ENCODE results near the gene HIF3A. TPM values are rescaled to one million over a fixed set of nuclear protein-coding genes. Genes with fewer than 3 reads are reported as not detected.

Gene HIF3A
- total RNA-seq, 2 donors from 2014 or later, result not detected

- Mint-ChIP-seq H3K36me3 (ENCODE audit: low read depth) (no peaks in the 10 kb centered on the region), H3K4me3 (no peak overlapping the region), H3K27ac (no peak overlapping the region), H3K9me3 (no peaks in the 10 kb centered on the region), H3K4me1 (no peaks in the 10 kb centered on the region), H3K27me3 (peaks cover 6% of the 10 kb centered on the region)
- no peak for ATAC-seq (replicated peaks)
Measured at GRCh38 chr19:46283771-46284170, 13.1 kb upstream of the HIF3A start.

DNA sequence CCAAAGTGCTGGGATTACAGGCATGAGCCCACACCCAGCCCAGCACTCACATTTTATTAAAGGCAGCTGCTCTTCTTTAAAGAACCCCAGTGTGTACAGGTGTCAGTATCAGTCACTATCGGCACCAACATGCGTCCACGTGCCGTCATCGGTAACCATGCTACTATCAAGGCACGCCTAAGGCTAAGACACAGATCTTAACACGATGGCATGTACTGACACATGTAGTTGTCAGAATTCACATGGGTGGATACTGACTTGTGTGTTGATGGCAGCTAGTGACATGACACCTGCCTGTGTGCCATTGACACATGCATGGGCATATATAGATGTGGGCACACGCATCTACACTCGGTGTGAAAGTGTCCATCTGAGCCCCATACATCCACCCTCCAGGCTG lies 12.2 kb upstream of the HIF3A start:
- H3K4me3 Mint-ChIP-seq, result no peak overlapping the region
- H3K27me3 Mint-ChIP-seq, result no peaks in the 10 kb centered on the region
- H3K27ac Mint-ChIP-seq, result no peak overlapping the region
- peaks cover 1% of the 10 kb centered on the region for H3K9me3 Mint-ChIP-seq
- no peak for ATAC-seq (replicated peaks)
- H3K36me3 Mint-ChIP-seq (ENCODE audit: low read depth), result no peaks in the 10 kb centered on the region
- H3K4me1 Mint-ChIP-seq, result no peaks in the 10 kb centered on the region

- Mint-ChIP-seq H3K36me3 (ENCODE audit: low read depth) (no peaks in the 10 kb centered on the region), H3K27me3 (no peaks in the 10 kb centered on the region), H3K4me1 (no peaks in the 10 kb centered on the region), H3K9me3 (peaks cover 4% of the 10 kb centered on the region), H3K4me3 (no peak overlapping the region), H3K27ac (no peak overlapping the region)
- peak; percentile 43 for ATAC-seq (replicated peaks)
Measured at GRCh38 chr19:46287585-46287984, 9.3 kb upstream of the HIF3A start.

GRCh38 chr19:46288896-46289588 lies 7.8 kb upstream of the HIF3A start:
- Mint-ChIP-seq H3K36me3 (ENCODE audit: low read depth) (no peaks in the 10 kb centered on the region), H3K4me3 (no peak overlapping the region), H3K27ac (no peak overlapping the region), H3K4me1 (no peaks in the 10 kb centered on the region), H3K27me3 (peaks cover under 1% of the 10 kb centered on the region), H3K9me3 (peaks cover 4% of the 10 kb centered on the region)
- peak; percentile 74 for ATAC-seq (replicated peaks)

GRCh38 chr19:46289724-46290619 lies 6.9 kb upstream of the HIF3A start:
- H3K4me3 Mint-ChIP-seq, result no peak overlapping the region
- no peak overlapping the region for H3K27ac Mint-ChIP-seq
- no peak for ATAC-seq (replicated peaks)
- peaks cover 4% of the 10 kb centered on the region for H3K9me3 Mint-ChIP-seq
- no peaks in the 10 kb centered on the region for H3K36me3 Mint-ChIP-seq (ENCODE audit: low read depth)
- no peaks in the 10 kb centered on the region for H3K4me1 Mint-ChIP-seq
- H3K27me3 Mint-ChIP-seq, result peaks cover 9% of the 10 kb centered on the region

GRCh38 chr19:46291829-46292228 lies 5.0 kb upstream of the HIF3A start:
- H3K4me1 Mint-ChIP-seq, result no peaks in the 10 kb centered on the region
- peaks cover 4% of the 10 kb centered on the region for H3K9me3 Mint-ChIP-seq
- H3K36me3 Mint-ChIP-seq (ENCODE audit: low read depth), result no peaks in the 10 kb centered on the region
- no peak overlapping the region for H3K4me3 Mint-ChIP-seq
- H3K27me3 Mint-ChIP-seq, result peaks cover 25% of the 10 kb centered on the region
- no peak for ATAC-seq (replicated peaks)
- H3K27ac Mint-ChIP-seq, result no peak overlapping the region

DNA sequence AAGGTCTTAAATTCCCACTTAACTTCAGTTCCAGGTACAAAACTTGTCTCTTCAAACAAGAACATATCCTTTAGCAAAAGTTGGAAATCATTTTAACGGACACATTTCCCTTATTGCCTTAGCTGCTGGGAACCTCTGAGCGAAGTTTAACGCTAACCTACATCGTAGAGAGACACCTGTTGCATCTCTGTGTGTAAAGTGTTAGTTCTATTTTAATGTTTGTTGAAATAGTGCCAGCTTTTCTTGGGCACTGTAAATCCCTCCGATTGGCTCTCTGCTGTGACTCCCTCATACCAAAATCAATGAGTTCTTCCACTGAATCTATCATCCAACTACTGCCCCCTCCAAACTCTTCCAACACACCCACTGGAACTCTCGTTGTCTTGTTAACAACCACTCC lies 2.3 kb upstream of the HIF3A start:
- H3K27ac Mint-ChIP-seq, result no peak overlapping the region
- no peak overlapping the region for H3K4me3 Mint-ChIP-seq
- H3K9me3 Mint-ChIP-seq, result peaks cover 4% of the 10 kb centered on the region
- peaks cover 31% of the 10 kb centered on the region for H3K27me3 Mint-ChIP-seq
- no peak for ATAC-seq (replicated peaks)
- no peaks in the 10 kb centered on the region for H3K36me3 Mint-ChIP-seq (ENCODE audit: low read depth)
- no peaks in the 10 kb centered on the region for H3K4me1 Mint-ChIP-seq

- ATAC-seq (replicated peaks), result no peak
- no peaks in the 10 kb centered on the region for H3K4me1 Mint-ChIP-seq
- H3K27ac Mint-ChIP-seq, result no peak overlapping the region
- H3K27me3 Mint-ChIP-seq, result peaks cover 31% of the 10 kb centered on the region
- H3K36me3 Mint-ChIP-seq (ENCODE audit: low read depth), result no peaks in the 10 kb centered on the region
- no peaks in the 10 kb centered on the region for H3K9me3 Mint-ChIP-seq
- no peak overlapping the region for H3K4me3 Mint-ChIP-seq
Measured at GRCh38 chr19:46295401-46296201, 1.2 kb upstream of the HIF3A start.

- Mint-ChIP-seq H3K27me3 (peaks cover 31% of the 10 kb centered on the region), H3K27ac (no peak overlapping the region), H3K9me3 (no peaks in the 10 kb centered on the region), H3K4me1 (no peaks in the 10 kb centered on the region), H3K4me3 (no peak overlapping the region), H3K36me3 (ENCODE audit: low read depth) (no peaks in the 10 kb centered on the region)
- ATAC-seq (replicated peaks), result no peak
Measured at GRCh38 chr19:46296202-46296480, 701 bp upstream of the HIF3A start.

DNA sequence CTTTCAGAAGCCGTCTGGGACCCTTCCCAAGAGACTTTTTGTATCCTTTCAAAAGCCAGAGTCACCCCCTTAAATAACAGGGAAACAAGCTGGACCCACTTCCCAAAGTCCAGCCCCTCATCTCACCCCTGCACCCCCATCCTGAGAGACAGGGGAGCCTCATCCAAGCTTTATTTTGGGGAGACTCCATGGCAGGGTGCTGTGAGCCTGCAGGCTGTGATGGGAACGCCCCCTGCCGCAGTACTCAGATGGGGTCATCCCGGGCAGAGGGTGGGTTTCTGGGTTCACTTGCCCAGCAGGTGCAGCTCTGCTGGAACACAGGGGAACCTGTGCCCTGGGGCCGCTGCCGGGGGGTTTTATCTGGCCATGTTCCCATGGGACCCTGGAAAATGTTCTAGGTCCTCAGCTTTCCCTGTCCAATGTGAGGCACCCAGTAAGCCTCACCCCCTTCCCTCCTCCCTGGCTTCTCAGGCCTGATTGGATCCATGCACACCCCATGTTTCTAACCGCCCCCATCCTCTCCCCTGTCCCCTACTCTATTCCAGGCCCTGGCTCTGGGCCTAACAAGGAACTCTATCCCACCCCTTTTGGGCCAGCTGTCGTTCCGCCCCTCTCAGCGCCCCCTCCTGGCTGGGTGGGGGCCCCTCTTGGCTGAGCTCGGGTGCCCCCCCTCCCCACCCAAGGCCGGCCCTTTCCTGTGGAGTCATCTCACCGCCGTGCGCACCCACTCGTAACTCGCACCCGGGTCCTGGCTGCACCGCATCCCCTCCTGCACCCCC lies 1.0 kb downstream of the HIF3A start:
- Mint-ChIP-seq H3K27me3 (peaks cover 31% of the 10 kb centered on the region), H3K27ac (no peak overlapping the region), H3K4me3 (no peak overlapping the region), H3K9me3 (no peaks in the 10 kb centered on the region), H3K4me1 (no peaks in the 10 kb centered on the region), H3K36me3 (ENCODE audit: low read depth) (no peaks in the 10 kb centered on the region)
- ATAC-seq (replicated peaks), result no peak

DNA sequence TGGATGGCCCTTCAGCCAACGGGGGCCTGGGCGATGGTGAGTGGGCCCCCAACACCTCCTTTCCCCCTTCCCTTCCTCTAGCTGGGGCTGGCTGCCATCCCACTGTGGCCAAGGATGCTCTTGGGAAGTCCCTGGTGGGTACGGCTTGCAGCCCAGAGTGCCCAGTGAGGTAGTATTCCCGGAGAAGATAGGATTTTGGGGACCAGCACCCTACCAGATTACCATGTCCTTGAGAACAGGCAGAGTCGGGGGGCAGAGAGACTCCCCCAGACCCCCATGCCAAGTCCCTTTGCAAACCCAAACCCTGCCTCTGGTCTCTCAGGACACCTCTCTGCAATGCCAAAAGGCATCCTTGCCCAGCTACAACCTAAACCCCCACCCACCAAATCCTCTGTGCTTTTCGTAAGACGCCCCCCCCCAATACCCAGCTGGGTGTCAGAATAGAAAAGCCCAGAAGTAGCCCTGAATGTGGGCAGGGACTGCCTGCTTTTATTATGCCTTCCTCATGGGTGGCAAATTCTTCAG lies 1.7 kb downstream of the HIF3A start:
- Mint-ChIP-seq H3K36me3 (ENCODE audit: low read depth) (no peaks in the 10 kb centered on the region), H3K4me1 (no peaks in the 10 kb centered on the region), H3K9me3 (no peaks in the 10 kb centered on the region), H3K27me3 (peaks cover 31% of the 10 kb centered on the region), H3K27ac (no peak overlapping the region), H3K4me3 (no peak overlapping the region)
- no peak for ATAC-seq (replicated peaks)

GRCh38 chr19:46299004-46299509 lies 2.2 kb downstream of the HIF3A start:
- Mint-ChIP-seq H3K36me3 (ENCODE audit: low read depth) (no peaks in the 10 kb centered on the region), H3K4me3 (no peak overlapping the region)

GRCh38 chr19:46299695-46300094 lies 2.9 kb downstream of the HIF3A start:
- no peak for ATAC-seq (replicated peaks)
- no peaks in the 10 kb centered on the region for H3K4me1 Mint-ChIP-seq
- no peaks in the 10 kb centered on the region for H3K9me3 Mint-ChIP-seq
- H3K4me3 Mint-ChIP-seq, result no peak overlapping the region
- H3K27ac Mint-ChIP-seq, result no peak overlapping the region
- peaks cover 24% of the 10 kb centered on the region for H3K27me3 Mint-ChIP-seq
- no peaks in the 10 kb centered on the region for H3K36me3 Mint-ChIP-seq (ENCODE audit: low read depth)

More at GRCh38 chr19:46299004-46299509, 2.2 kb downstream of the HIF3A start:
- Mint-ChIP-seq H3K9me3 (no peaks in the 10 kb centered on the region), H3K27ac (no peak overlapping the region), H3K4me1 (no peaks in the 10 kb centered on the region), H3K27me3 (peaks cover 31% of the 10 kb centered on the region)
- ATAC-seq (replicated peaks), result no peak

GRCh38 chr19:46303322-46303690 lies 6.5 kb downstream of the HIF3A start:
- no peak for ATAC-seq (replicated peaks)
- Mint-ChIP-seq H3K27ac (no peak overlapping the region), H3K4me3 (no peak overlapping the region), H3K36me3 (ENCODE audit: low read depth) (no peaks in the 10 kb centered on the region), H3K27me3 (peaks cover 6% of the 10 kb centered on the region), H3K4me1 (no peaks in the 10 kb centered on the region), H3K9me3 (no peaks in the 10 kb centered on the region)

Measured in activated T-helper 17 cell treated with anti-CD3 and anti-CD28 coated beads, Interleukin-2, amount 50 U/mL, for 72 hours (primary cell).